ENCODE measurements around the gene DOHH.

The DOHH gene

DNA sequence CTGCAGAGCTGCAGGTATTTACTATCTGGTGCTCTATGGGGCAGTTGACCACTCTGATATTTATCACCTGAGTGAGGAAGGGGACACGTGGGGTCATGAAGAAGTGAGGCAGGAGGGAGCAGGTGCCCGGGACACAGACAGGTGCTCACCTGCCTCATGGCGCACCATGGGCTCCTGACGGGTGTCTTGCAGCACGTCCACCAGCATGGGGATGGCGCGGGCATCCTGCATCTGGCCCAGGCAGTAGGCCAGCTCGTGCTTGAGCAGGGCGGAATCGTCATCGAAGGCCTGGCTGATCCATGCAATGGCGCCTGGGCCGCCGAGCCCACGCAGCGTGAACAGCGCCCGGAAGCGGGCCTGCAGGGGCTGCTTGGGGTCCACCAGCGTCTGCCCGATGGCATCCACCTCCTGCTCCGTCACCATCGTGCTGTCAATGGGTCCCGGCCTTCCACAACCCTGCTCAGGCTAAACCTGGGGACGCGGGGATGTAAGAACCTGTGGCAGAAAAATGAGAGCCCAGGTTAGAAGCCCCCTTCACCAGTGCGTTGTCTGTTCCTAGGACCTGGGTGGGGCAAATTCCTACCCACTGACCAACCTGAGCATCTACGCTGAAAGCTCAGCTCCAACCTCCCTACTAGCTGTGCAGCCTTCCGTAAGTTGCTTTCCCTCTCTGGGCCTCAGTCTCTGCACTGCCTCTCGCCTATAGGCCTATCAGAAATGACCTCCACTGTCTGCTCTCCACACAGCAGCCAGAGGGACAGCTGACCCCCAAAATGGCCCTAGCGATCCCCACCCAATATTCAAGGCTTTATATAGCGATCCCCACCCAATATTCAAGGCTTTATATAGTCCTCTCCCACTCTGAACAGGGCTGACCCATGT, 3.8 kb downstream of the DOHH start:
- no peaks in the 10 kb centered on the region for H3K27me3 ChIP-seq (ENCODE audit: control insufficient read depth in 1 of 2, insufficient read depth in 2 of 2, low read length in 2 of 2)
- H3K9ac ChIP-seq (ENCODE audit: low read length in 2 of 2): no peak overlapping the region
- no peak overlapping the region for H3K27ac ChIP-seq (ENCODE audit: low read length)
- no peak overlapping the region for H3K4me3 ChIP-seq (ENCODE audit: low read length in 2 of 2)
- peaks cover 11% of the 10 kb centered on the region for H3K4me1 ChIP-seq (ENCODE audit: control insufficient read depth, insufficient read depth, low read length)
- peaks cover 14 to 27% of the 10 kb centered on the region in 2 donors for H3K36me3 ChIP-seq (ENCODE audit: control insufficient read depth in 2 of 2, insufficient read depth in 2 of 2, low read length in 2 of 2)
- no peaks in the 10 kb centered on the region for H3K9me3 ChIP-seq (ENCODE audit: control insufficient read depth in 2 of 2, low read length in 2 of 2)

DNA sequence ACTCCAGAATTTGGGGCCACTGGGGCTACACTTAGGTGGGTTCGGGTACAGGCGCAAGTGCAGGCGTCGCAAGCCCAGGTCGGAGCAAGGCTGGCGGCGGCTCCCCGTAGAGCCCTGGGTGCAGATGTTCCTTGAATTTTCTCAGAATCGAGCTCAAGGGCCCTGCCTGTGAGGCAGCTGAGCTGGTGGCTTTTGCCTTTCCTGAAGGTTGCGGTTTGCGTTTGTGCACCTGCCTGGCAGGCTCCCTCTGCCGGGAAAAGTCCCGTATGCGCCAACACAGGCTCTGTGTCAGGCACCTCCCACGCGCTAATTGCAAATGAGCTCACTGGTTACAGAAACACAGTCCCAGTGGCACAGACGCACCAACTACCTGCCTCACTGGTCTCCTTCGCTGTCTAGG, 5.9 kb downstream of the DOHH start:
- Histone ChIP-seq H3K9ac (ENCODE audit: low read length in 2 of 2) (no peak overlapping the region), H3K9me3 (ENCODE audit: control insufficient read depth in 2 of 2, low read length in 2 of 2) (no peaks in the 10 kb centered on the region), H3K4me1 (ENCODE audit: control insufficient read depth, insufficient read depth, low read length) (peaks cover under 1% of the 10 kb centered on the region), H3K27ac (ENCODE audit: low read length) (no peak overlapping the region), H3K27me3 (ENCODE audit: control insufficient read depth in 1 of 2, insufficient read depth in 2 of 2, low read length in 2 of 2) (no peaks in the 10 kb centered on the region), H3K4me3 (ENCODE audit: low read length in 2 of 2) (no peak overlapping the region), H3K36me3 (ENCODE audit: control insufficient read depth in 2 of 2, insufficient read depth in 2 of 2, low read length in 2 of 2) (peaks cover 14 to 29% of the 10 kb centered on the region in 2 donors)

DNA sequence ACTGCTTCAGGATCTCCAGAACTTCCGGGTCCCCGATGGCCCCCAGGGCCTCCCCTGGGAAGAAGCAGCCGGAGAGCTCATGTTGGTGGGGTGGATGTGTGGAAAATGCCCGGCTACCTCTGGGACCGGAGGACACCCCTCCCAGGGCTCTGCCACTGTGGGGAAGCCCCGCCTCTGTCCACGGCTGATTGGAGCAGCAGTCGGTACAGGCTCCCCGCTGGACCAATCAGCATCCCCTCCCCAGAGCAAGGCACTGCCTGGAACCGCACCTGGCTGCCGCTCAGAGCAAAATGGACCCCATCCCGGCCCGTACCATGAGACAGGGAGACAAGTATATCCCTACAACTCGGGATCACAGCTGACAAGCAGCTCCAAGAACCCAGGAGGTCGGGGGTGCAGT, 6.4 kb downstream of the DOHH start:
- Histone ChIP-seq H3K36me3 (ENCODE audit: control insufficient read depth in 2 of 2, insufficient read depth in 2 of 2, low read length in 2 of 2) (peaks cover 14 to 29% of the 10 kb centered on the region in 2 donors), H3K4me1 (ENCODE audit: control insufficient read depth, insufficient read depth, low read length) (no peaks in the 10 kb centered on the region), H3K9me3 (ENCODE audit: control insufficient read depth in 2 of 2, low read length in 2 of 2) (no peaks in the 10 kb centered on the region), H3K9ac (ENCODE audit: low read length in 2 of 2) (no peak overlapping the region), H3K27ac (ENCODE audit: low read length) (no peak overlapping the region), H3K27me3 (ENCODE audit: control insufficient read depth in 1 of 2, insufficient read depth in 2 of 2, low read length in 2 of 2) (no peaks in the 10 kb centered on the region), H3K4me3 (ENCODE audit: low read length in 2 of 2) (no peak overlapping the region)

DNA sequence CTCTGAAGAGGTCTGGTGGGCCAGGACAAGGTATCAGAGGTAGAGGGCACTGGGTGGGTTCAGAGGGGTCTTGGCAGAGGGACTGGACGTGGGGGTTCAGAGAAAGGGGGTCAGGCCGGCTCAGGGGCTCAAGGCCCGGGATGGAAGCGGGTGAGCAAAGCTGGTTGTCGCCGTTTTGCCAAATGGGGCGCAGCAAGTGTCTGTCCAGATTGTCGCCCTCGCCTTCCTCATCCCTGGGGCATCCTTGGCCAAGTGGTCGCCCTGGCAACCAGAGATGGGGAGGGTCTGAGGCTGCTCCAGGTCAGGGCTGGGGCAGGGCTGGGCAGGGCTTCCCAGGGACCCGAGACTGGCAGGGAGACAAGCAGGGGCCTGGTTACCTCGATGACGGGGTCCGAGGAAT, 6.8 kb downstream of the DOHH start:
- Histone ChIP-seq H3K36me3 (ENCODE audit: control insufficient read depth in 2 of 2, insufficient read depth in 2 of 2, low read length in 2 of 2) (peaks cover 14 to 29% of the 10 kb centered on the region in 2 donors), H3K9ac (ENCODE audit: low read length in 2 of 2) (no peak overlapping the region)

DNA sequence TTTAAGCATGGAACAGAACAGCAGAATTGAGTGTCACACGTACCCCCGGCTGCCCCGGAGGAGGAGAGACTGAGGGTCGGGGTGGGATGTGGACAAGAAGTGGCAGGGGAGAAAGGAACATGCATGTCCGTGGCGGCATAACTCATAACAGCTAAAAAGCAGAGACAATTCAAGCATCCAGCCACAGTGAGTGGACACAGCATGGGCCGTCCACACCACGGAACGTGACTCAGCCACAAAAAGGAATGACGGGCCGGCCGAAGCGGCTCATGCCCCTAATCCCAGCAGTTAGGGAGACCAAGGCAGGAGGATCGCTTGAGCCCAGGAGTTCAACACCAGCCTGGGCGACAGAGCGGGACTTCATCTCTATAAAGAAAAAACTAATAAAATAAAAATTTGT, 7.6 kb downstream of the DOHH start:
- Histone ChIP-seq H3K9ac (ENCODE audit: low read length in 2 of 2) (no peak overlapping the region), H3K27ac (ENCODE audit: low read length) (no peak overlapping the region), H3K4me3 (ENCODE audit: low read length in 2 of 2) (no peak overlapping the region), H3K36me3 (ENCODE audit: control insufficient read depth in 2 of 2, insufficient read depth in 2 of 2, low read length in 2 of 2) (peaks cover 14 to 29% of the 10 kb centered on the region in 2 donors), H3K27me3 (ENCODE audit: control insufficient read depth in 1 of 2, insufficient read depth in 2 of 2, low read length in 2 of 2) (no peaks in the 10 kb centered on the region), H3K4me1 (ENCODE audit: control insufficient read depth, insufficient read depth, low read length) (no peaks in the 10 kb centered on the region), H3K9me3 (ENCODE audit: control insufficient read depth in 2 of 2, low read length in 2 of 2) (no peaks in the 10 kb centered on the region)

More for the DNA sequence above, 6.8 kb downstream of the DOHH start:
- H3K9me3 ChIP-seq (ENCODE audit: control insufficient read depth in 2 of 2, low read length in 2 of 2): no peaks in the 10 kb centered on the region
- H3K27ac ChIP-seq (ENCODE audit: low read length): no peak overlapping the region
- no peaks in the 10 kb centered on the region for H3K4me1 ChIP-seq (ENCODE audit: control insufficient read depth, insufficient read depth, low read length)
- H3K4me3 ChIP-seq (ENCODE audit: low read length in 2 of 2): no peak overlapping the region
- H3K27me3 ChIP-seq (ENCODE audit: control insufficient read depth in 1 of 2, insufficient read depth in 2 of 2, low read length in 2 of 2): no peaks in the 10 kb centered on the region

DNA sequence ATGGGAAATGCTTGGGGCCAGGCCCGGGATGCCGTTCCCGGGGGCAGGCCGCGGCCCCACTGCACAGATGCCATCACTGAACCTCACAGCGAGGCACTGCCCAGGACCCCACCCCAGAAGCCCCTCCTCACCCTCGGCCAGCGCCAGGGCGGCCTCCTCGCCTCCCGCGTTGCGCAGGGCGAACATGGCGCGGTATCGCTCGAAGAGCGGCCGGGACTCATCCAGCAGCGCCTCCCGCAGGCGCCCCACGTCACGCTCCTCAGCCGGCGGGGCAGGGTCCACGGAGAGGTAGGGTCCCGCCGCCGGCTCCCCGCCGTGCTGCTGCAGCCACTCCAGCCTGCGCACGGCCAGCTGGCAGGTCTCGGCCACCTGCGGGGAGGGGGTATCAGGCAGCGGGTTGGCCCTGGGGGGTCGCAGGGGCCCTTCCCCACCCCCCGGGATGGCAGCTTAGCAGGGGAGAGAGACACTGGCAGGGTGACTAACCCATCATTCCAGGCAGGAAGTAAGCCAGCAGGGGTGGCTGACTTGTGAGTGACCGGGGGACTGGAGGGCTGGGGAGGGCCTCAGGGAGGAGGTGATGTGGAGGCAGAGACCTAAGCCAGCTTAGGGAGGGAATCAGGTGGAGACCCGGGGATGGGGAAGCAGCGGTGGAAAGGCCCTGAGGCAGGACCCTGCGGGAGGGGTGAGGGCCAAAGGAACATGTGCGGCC, 8.2 kb downstream of the DOHH start:
- H3K9me3 ChIP-seq (ENCODE audit: control insufficient read depth in 2 of 2, low read length in 2 of 2): no peaks in the 10 kb centered on the region
- H3K4me3 ChIP-seq (ENCODE audit: low read length in 2 of 2): no peak overlapping the region
- no peaks in the 10 kb centered on the region for H3K27me3 ChIP-seq (ENCODE audit: control insufficient read depth in 1 of 2, insufficient read depth in 2 of 2, low read length in 2 of 2)
- H3K9ac ChIP-seq (ENCODE audit: low read length in 2 of 2): no peak overlapping the region
- no peaks in the 10 kb centered on the region for H3K4me1 ChIP-seq (ENCODE audit: control insufficient read depth, insufficient read depth, low read length)
- H3K36me3 ChIP-seq (ENCODE audit: control insufficient read depth in 2 of 2, insufficient read depth in 2 of 2, low read length in 2 of 2): peaks cover 13 to 29% of the 10 kb centered on the region in 2 donors
- H3K27ac ChIP-seq (ENCODE audit: low read length): no peak overlapping the region

DNA sequence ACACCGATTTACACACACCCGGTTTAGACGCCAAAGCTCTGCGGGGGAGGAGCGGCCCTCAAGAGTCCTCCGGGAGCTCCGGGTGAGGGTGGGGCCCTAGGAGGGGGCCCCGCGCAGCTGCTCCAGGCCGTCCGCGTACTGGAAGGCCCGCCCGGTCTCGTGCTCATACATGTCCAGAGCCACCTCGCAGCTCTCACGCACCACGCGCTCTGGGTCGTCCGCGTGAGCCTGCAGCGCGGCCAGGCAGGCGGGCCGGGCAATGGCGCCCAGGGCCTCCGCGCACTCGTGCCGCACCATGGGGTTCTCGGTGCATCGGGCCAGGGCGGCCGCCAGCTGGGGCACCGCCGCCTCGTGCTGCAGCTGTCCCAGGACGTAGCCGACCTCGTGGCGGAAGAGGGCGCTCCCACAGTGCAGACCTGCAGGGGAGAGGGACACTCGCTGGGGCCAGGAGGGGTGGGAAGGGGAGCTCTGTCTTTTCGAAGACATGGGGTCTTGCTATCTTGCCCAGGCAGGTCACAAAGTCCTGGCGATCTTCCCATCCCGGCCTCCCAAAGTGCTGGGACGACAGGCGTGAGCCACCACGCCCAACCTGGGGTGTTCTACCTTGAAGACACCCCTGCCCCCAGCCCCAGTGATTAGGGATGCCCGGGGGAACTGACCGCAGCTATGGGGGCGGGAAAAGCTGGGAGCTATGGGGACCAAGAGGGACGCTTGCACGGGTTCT, 8.9 kb downstream of the DOHH start:
- no peak overlapping the region for H3K9ac ChIP-seq (ENCODE audit: low read length in 2 of 2)
- H3K27me3 ChIP-seq (ENCODE audit: control insufficient read depth in 1 of 2, insufficient read depth in 2 of 2, low read length in 2 of 2): no peaks in the 10 kb centered on the region
- H3K27ac ChIP-seq (ENCODE audit: low read length): no peak overlapping the region
- peaks cover 8 to 26% of the 10 kb centered on the region in 2 donors for H3K36me3 ChIP-seq (ENCODE audit: control insufficient read depth in 2 of 2, insufficient read depth in 2 of 2, low read length in 2 of 2)
- H3K4me3 ChIP-seq (ENCODE audit: low read length in 2 of 2): no peak overlapping the region
- no peaks in the 10 kb centered on the region for H3K9me3 ChIP-seq (ENCODE audit: control insufficient read depth in 2 of 2, low read length in 2 of 2)
- no peaks in the 10 kb centered on the region for H3K4me1 ChIP-seq (ENCODE audit: control insufficient read depth, insufficient read depth, low read length)

DNA sequence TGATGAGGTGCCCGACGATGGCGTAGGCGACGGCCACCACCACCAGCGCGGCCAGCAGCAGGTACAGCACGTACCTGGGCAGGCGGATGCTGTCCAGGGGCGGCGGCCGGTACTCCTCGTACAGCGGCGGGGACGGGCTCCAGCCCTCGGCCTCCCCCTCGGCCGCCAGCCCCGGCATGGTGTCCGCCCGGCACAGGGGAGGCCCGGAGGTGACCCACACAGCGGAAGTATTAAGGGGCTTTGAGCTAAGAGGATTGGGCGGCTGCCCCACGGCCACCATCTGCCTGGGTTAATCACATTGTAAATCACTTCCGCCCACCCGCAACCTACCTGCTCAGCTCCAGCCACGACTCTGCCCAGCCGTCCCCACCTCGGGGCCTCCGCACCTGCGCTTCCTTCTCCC, 17.2 kb downstream of the DOHH start, which contains the start of gene SMIM44:
SMIM44 (minus strand) TSS at position 216 of the 403 bp plus-strand sequence; CDS start at position 178, 38 bp downstream.
- Histone ChIP-seq H3K27ac (ENCODE audit: low read length) (no peak within 1 kb of the TSS), H3K4me3 (ENCODE audit: low read length in 2 of 2) (no peak within 1 kb of the TSS), H3K4me1 (ENCODE audit: control insufficient read depth, insufficient read depth, low read length) (peaks cover 4% of the 10 kb centered on the region), H3K9ac (ENCODE audit: low read length in 2 of 2) (no peak within 1 kb of the TSS), H3K9me3 (ENCODE audit: control insufficient read depth in 2 of 2, low read length in 2 of 2) (no peaks in the 10 kb centered on the region), H3K36me3 (ENCODE audit: control insufficient read depth in 2 of 2, insufficient read depth in 2 of 2, low read length in 2 of 2) (no peaks in the 10 kb centered on the region), H3K27me3 (ENCODE audit: control insufficient read depth in 1 of 2, insufficient read depth in 2 of 2, low read length in 2 of 2) (peaks cover 18 to 26% of the 10 kb centered on the region in 2 donors)

DNA sequence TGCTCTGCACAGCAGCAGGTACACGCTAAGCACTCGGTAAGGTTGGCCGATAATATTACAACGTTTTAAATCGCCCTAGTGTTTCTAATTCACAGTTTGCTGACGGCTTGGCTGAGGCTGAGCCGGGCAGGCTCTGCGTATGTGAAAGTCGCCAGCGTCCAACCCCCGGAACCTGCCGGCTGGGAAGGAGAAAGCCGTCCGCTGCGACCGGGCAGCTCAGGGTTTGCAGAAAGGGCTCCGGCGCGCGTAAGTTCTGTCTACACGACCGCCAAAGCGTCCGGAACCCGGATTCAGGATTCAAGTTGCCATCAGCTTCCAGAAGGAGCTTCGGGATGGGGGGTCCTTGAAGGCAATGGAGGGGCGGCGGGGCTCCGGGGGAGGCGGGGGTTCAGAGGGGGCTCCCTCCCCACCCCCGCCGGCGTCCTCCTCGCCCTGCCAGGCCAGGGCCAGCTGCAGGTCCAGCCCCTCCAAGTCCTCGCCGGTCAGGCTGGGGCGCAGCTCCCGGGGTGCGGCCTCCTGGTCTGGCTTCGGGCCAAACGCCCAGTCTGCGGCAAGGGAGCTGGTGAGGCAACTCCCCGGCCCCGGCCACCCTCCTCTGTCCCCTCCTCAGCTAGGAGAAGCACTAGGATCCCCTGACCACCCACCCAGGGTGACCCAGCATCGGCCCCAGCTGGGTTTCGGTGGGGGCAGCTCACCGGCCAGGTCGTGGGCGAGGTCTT, 17.8 kb downstream of the DOHH start:
- Histone ChIP-seq H3K36me3 (ENCODE audit: control insufficient read depth in 2 of 2, insufficient read depth in 2 of 2, low read length in 2 of 2) (no peaks in the 10 kb centered on the region), H3K9ac (ENCODE audit: low read length in 2 of 2) (no peak overlapping the region), H3K9me3 (ENCODE audit: control insufficient read depth in 2 of 2, low read length in 2 of 2) (no peaks in the 10 kb centered on the region), H3K4me1 (ENCODE audit: control insufficient read depth, insufficient read depth, low read length) (peaks cover 4% of the 10 kb centered on the region), H3K27ac (ENCODE audit: low read length) (no peak overlapping the region), H3K4me3 (ENCODE audit: low read length in 2 of 2) (no peak overlapping the region), H3K27me3 (ENCODE audit: control insufficient read depth in 1 of 2, insufficient read depth in 2 of 2, low read length in 2 of 2) (peaks cover 22 to 26% of the 10 kb centered on the region in 2 donors)
